ENCODE measurements around the gene SERTAD2.

The SERTAD2 gene

DNA sequence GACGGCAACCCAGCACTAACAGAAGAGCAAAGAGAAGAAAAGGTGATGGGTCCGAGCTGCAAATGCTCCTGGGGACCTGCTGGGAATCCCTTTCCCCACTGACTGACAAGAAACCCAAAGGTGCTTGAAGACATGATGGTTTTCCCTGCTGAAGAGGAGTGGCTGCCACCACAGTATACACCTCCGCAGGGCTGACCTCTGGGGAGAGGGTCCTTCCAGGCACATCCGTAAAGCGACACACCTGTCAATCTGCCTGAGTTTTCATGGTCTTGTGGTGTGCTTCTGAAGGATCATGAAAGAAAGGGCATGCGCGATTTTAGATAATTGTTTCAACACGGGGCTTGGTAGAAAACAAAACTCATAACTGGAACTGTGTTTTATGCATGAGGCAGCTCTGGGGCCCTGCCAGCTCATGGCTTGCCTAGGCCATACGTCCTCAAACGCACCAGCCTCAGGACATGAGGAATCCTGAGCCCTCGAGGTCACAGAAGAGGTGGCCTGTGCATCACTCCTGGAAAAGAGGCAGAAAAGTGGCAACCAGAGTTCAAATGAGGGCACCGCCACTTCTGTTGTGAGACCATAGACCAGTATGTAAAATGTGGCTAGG lies 51.8 kb downstream of the SERTAD2 start:
- H3K4me3 ChIP-seq (ENCODE audit: low read length), result no peak overlapping the region
- no peaks in the 10 kb centered on the region for H3K27me3 ChIP-seq (ENCODE audit: insufficient read depth, low read length)
- no peaks in the 10 kb centered on the region for H3K36me3 ChIP-seq (ENCODE audit: insufficient read depth, low read length)
- no peaks in the 10 kb centered on the region for H3K4me1 ChIP-seq (ENCODE audit: insufficient read depth, low read length)
- peaks cover 3% of the 10 kb centered on the region for H3K9me3 ChIP-seq (ENCODE audit: low read length)
- H2AFZ ChIP-seq (ENCODE audit: low read depth, low read length), result no peak overlapping the region

DNA sequence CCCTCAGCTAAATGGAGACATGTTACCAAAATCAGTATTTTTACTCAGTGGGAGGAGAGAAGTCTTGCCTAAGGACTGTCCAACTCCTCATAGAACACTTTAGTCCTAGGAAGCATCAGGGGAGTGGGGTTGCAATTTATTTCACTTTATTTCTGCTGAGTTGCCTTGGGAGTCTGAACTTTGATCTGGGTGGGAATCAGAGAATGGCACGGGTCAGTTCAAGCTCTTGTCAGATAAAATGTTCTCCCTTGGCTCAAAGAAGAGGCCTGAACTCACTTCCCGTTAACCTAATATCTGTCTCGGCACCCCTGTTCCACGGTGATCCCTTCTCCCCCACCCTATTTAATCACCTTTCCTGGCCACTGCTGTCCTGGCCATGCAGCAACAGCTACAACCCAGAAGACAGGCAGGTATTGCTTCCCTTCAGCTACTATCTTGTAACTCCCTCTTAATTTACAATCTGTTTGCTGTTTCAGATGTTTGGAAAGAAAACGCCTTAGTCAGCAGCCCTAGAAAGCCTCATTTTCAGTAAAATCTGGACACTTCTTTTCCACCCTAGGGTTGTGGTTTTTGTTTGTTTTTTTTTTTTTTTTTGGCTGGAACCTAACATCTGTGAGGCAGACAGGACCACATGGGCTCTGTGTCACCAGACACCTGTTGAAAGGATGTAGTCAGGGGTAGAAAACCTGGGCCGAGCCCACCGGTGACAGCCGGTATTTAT lies 52.5 kb downstream of the SERTAD2 start:
- Histone ChIP-seq H3K4me1 (ENCODE audit: insufficient read depth, low read length) (no peaks in the 10 kb centered on the region), H3K9me3 (ENCODE audit: low read length) (peaks cover 3% of the 10 kb centered on the region), H3K27me3 (ENCODE audit: insufficient read depth, low read length) (no peaks in the 10 kb centered on the region), H3K36me3 (ENCODE audit: insufficient read depth, low read length) (no peaks in the 10 kb centered on the region), H3K4me3 (ENCODE audit: low read length) (no peak overlapping the region), H2AFZ (ENCODE audit: low read depth, low read length) (no peak overlapping the region)

DNA sequence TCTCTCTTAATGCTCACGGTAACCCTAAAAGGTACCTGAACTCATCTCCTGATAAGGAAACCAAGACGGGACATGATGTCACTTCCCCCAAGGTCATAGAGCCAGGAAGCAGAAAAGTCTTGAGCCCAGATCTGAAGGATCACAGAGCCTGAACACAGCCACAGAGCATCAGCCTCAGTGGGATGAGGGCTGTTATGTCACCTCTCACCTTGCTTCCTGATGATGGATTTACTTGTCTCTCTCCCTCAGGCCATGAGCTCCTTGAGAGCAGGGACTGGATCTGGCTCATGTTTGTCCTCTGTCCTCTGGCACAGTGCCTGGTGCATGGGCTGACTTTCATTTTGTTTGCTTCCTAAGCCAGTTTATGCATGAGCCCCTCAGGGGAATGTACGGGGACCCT lies 54.2 kb downstream of the SERTAD2 start:
- no peak overlapping the region for H2AFZ ChIP-seq (ENCODE audit: low read depth, low read length)
- H3K4me1 ChIP-seq (ENCODE audit: insufficient read depth, low read length), result no peaks in the 10 kb centered on the region
- no peaks in the 10 kb centered on the region for H3K27me3 ChIP-seq (ENCODE audit: insufficient read depth, low read length)
- H3K36me3 ChIP-seq (ENCODE audit: insufficient read depth, low read length), result no peaks in the 10 kb centered on the region
- no peak overlapping the region for H3K4me3 ChIP-seq (ENCODE audit: low read length)
- H3K9me3 ChIP-seq (ENCODE audit: low read length), result peaks cover 3% of the 10 kb centered on the region

DNA sequence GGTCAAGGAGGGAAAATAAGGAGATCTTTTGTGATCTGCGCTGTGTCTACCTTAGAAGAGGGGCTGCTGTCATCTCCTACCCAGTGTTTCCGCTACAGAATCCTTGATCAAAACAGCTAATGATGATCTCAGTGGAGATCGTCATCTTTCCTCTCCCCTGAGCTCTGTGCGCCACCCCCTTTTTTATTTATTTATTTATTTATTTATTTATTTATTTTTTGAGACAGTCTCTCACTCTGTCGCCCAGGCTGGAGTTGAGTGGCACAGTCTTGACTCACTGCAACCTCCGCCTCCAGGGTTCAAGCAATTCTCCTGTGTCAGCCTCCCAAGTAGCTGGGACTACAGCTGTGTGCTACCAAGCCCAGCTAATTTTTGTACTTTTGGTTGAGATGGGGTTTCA lies 55.5 kb downstream of the SERTAD2 start:
- H3K27me3 ChIP-seq (ENCODE audit: insufficient read depth, low read length), result no peaks in the 10 kb centered on the region
- H3K9me3 ChIP-seq (ENCODE audit: low read length), result no peaks in the 10 kb centered on the region
- no peaks in the 10 kb centered on the region for H3K4me1 ChIP-seq (ENCODE audit: insufficient read depth, low read length)
- no peaks in the 10 kb centered on the region for H3K36me3 ChIP-seq (ENCODE audit: insufficient read depth, low read length)
- no peak overlapping the region for H3K4me3 ChIP-seq (ENCODE audit: low read length)
- H2AFZ ChIP-seq (ENCODE audit: low read depth, low read length), result no peak overlapping the region

DNA sequence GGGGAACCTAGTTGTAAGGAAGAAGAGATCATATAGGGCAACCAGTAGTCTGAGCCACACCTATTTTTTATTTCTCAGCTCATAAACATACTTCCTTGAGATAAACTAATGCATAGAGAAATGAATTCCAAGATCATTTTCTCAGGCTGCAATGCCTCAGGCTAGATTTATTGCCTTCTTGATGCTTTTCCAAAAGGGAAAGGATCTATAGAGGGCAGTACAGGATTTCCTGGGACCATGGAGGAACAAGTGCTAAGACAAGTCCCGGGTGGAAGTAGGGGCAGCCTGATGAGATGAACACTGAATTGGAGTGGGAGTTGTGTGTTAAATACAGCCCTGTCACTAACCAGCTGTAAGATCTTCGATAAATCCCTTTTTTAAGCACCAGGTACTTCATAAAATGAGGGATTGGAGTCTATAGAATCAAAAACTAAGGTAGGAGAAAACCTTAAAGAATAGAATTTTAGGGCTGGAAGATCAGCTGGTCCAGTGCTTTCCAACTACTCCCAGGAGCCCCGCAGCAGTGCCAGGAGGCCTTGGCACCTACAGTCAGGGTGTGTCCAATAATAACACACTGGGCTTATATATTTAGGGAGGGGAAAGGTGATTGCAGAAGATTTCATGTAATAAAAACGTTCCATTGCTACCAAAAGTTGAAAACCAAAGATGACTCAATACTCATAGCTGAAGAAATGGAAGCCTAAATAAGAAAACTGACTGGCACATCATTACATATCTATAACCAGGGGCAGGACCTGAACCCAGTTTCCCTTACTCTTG lies 58.1 kb downstream of the SERTAD2 start:
- no peak overlapping the region for H2AFZ ChIP-seq (ENCODE audit: low read depth, low read length)
- H3K4me1 ChIP-seq (ENCODE audit: insufficient read depth, low read length), result no peaks in the 10 kb centered on the region
- peaks cover 8% of the 10 kb centered on the region for H3K36me3 ChIP-seq (ENCODE audit: insufficient read depth, low read length)
- H3K4me3 ChIP-seq (ENCODE audit: low read length), result no peak overlapping the region
- no peaks in the 10 kb centered on the region for H3K27me3 ChIP-seq (ENCODE audit: insufficient read depth, low read length)
- H3K9me3 ChIP-seq (ENCODE audit: low read length), result no peaks in the 10 kb centered on the region

DNA sequence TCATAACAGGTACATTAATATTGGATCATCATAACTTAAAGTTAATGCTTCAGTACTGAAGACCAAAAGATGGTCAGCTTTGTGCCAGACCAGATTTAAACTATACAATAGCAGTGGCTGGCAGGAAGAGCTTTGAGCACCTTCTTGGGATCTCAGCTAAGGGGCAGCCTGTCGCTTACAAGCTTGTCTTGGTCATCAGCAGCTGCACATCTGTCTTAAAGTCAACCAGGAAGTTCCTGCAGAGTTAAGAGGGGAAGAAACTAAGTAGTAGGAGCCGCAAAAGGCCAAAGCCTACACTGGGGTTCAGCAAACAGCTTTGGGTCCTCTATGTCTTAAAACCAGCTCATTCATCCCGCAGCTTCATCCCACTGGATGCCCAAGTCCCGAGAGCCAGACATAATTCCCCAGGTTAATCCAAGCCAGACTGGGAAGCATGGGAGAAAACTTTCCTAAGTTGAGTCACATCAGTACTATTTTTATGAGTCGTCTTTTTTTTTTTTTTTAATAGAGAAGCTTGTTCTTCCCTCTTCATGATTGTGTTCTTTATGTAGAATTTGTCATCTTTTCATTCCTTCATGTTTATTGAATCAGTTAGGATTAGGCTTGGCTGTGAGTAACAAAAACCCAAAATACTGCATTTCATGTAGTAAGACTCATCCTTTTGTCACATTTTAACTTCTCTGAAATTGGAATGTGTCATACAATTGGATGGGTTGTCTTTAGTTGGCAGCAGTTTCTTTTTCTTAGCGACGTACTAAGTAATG lies 59.3 kb downstream of the SERTAD2 start:
- Histone ChIP-seq H2AFZ (ENCODE audit: low read depth, low read length) (no peak overlapping the region), H3K4me3 (ENCODE audit: low read length) (no peak overlapping the region), H3K27me3 (ENCODE audit: insufficient read depth, low read length) (no peaks in the 10 kb centered on the region), H3K4me1 (ENCODE audit: insufficient read depth, low read length) (no peaks in the 10 kb centered on the region), H3K36me3 (ENCODE audit: insufficient read depth, low read length) (peaks cover 8% of the 10 kb centered on the region), H3K9me3 (ENCODE audit: low read length) (no peaks in the 10 kb centered on the region)

DNA sequence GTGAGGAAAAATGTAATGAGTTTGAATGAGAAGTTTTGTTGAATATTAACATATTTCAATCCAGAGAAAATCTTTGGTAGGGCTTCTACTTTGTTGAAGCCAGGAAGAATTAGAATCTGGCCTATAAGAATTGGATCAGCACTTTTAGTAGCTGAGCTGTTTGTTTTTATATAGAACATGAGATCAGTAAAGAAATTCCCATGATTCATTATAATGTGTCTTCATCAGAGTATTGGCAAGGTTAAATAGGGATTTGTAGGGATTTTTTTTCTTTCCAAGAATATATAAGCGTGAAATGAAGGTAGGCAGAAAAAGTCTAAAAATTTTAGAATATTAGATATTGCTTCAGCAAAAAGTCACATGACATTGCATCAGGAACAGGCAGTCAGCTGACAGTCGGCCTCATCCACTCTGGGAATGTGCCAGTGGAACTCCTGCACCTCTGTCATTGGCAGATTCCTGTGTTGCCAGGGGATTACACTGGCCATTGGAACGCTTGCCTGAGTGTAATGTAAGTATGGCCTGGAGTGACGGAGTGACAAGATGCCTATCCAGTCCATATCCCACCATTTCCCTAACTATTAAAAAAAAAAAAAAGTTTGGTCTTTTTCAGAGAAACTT lies 60.6 kb downstream of the SERTAD2 start:
- Histone ChIP-seq H2AFZ (ENCODE audit: low read depth, low read length) (no peak overlapping the region), H3K9me3 (ENCODE audit: low read length) (no peaks in the 10 kb centered on the region), H3K36me3 (ENCODE audit: insufficient read depth, low read length) (peaks cover 15% of the 10 kb centered on the region), H3K27me3 (ENCODE audit: insufficient read depth, low read length) (no peaks in the 10 kb centered on the region), H3K4me1 (ENCODE audit: insufficient read depth, low read length) (no peaks in the 10 kb centered on the region), H3K4me3 (ENCODE audit: low read length) (no peak overlapping the region)

DNA sequence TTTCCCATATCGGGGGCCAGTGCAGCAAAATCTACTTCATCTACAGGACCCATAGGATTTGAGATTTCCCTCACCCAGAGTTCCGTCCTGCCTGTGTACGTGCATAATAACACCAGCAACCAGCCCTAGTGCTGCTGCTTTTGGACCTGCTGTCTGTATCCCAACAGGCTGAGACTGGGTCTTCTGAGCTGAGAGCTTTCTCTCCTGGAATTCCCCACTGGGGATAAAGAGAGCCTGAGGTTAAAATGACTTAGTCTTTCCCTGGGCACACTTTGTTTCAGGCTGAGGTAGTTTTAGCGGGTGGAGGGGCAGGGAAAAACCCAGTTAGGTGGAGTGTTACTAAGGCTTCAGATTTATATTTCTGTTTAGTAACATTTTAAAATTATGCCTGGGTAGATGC lies 62.5 kb downstream of the SERTAD2 start:
- H3K4me1 ChIP-seq (ENCODE audit: insufficient read depth, low read length), result peaks cover 2% of the 10 kb centered on the region
- H3K36me3 ChIP-seq (ENCODE audit: insufficient read depth, low read length), result peaks cover 17% of the 10 kb centered on the region
- no peak overlapping the region for H2AFZ ChIP-seq (ENCODE audit: low read depth, low read length)
- H3K9me3 ChIP-seq (ENCODE audit: low read length), result no peaks in the 10 kb centered on the region
- no peaks in the 10 kb centered on the region for H3K27me3 ChIP-seq (ENCODE audit: insufficient read depth, low read length)
- H3K4me3 ChIP-seq (ENCODE audit: low read length), result no peak overlapping the region

DNA sequence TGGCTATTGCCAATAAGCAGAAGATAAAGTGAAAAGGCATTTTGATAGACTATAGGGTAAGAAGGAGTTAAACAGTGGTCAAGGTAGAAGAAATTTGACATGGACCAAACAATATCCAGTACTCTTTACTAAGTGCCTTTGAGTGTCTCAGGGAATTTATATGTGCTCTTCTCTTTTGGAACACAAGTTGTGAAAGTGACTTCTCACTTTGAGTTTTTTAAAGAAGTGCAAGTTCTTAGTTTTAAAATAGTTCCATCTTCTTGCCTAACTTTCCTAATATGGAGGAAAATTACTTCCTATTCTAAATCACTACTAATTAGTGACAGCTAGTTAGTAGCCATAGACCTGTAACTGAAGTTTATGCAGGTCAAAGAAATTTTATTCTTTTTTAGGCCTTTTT lies 66.2 kb downstream of the SERTAD2 start:
- H3K27me3 ChIP-seq (ENCODE audit: insufficient read depth, low read length), result no peaks in the 10 kb centered on the region
- H3K4me1 ChIP-seq (ENCODE audit: insufficient read depth, low read length), result peaks cover 2% of the 10 kb centered on the region
- H2AFZ ChIP-seq (ENCODE audit: low read depth, low read length), result no peak overlapping the region
- no peak overlapping the region for H3K4me3 ChIP-seq (ENCODE audit: low read length)
- peaks cover 16% of the 10 kb centered on the region for H3K36me3 ChIP-seq (ENCODE audit: insufficient read depth, low read length)
- no peaks in the 10 kb centered on the region for H3K9me3 ChIP-seq (ENCODE audit: low read length)

DNA sequence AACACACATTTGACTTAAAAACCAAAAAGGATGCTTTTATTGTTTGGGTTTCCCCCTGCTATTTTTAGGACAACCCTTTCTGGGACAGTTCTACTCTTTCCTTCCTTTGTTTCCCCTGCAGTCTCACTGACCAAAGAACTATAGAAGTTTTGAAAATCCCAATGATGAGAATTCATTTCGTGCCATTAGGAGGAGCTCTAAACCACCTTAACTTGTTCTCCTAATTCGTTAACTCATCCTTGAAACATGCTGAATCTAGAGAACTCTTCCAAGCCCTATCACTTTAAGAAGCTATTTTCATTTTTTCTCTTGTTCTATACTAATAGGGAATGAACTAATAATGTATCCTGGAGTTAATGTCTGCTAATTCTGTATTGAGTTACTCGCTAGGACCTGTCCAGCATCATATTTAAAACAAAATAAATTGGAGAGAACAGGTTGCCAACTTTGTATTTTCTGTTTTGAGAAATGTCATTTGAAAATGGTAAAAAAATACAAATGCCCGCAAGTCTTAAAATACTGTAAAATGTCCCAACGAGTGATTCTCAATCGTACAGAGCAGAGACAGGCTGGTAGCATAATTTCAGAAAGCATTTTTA lies 66.7 kb downstream of the SERTAD2 start:
- H3K27me3 ChIP-seq (ENCODE audit: insufficient read depth, low read length), result no peaks in the 10 kb centered on the region
- H3K36me3 ChIP-seq (ENCODE audit: insufficient read depth, low read length), result peaks cover 14% of the 10 kb centered on the region

DNA sequence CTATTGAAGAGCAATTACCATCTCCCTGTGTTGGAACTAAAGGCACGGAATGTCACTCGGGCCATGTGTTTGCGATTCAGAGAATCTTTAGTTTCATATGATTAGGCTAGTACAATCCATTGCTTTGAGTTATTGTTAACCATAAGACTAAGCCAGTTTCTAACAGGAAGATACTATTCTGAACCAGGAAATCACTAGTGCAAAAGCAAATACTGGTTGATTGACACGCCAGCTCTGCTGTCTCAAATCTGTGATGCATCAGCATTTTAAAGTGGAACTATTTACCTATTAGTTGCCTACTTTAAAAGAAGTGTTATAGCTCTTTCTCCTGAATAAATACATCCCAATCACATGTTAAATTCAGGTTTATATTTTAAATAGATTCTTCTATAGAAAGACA lies 67.7 kb downstream of the SERTAD2 start:
- H3K27me3 ChIP-seq (ENCODE audit: insufficient read depth, low read length), result no peaks in the 10 kb centered on the region
- no peak overlapping the region for H2AFZ ChIP-seq (ENCODE audit: low read depth, low read length)
- H3K9me3 ChIP-seq (ENCODE audit: low read length), result no peaks in the 10 kb centered on the region
- no peak overlapping the region for H3K4me3 ChIP-seq (ENCODE audit: low read length)
- peaks cover 10% of the 10 kb centered on the region for H3K36me3 ChIP-seq (ENCODE audit: insufficient read depth, low read length)
- H3K4me1 ChIP-seq (ENCODE audit: insufficient read depth, low read length), result peaks cover 2% of the 10 kb centered on the region

More for the DNA sequence above, 66.7 kb downstream of the SERTAD2 start:
- no peak overlapping the region for H2AFZ ChIP-seq (ENCODE audit: low read depth, low read length)
- H3K4me3 ChIP-seq (ENCODE audit: low read length), result no peak overlapping the region
- no peaks in the 10 kb centered on the region for H3K9me3 ChIP-seq (ENCODE audit: low read length)
- peaks cover 2% of the 10 kb centered on the region for H3K4me1 ChIP-seq (ENCODE audit: insufficient read depth, low read length)

DNA sequence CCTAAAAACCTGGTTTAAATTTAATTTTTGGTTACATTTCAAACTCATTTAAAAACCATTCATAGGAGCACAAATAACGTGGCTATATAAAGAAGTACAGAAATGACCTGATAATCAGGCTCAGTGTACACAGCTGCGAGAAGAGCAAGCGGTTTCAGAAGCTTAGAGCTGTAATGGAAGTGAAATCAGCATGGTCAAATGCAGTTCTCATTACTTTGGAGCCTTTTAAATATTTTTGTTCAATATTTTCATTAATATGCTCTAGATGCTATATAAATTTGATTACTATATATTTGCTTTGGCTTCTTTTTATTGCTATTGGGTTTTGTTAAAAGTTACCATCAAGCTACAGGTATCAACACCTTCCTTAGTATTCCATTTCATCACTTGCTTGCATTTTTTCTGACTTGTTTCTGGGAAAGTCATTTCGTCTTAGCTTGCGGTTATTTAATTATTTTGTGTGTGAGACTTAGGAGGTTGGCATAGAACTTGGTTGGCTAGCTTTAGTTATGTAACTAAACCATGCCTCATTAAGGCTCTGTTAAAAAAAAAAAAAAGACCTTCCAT lies 70.9 kb downstream of the SERTAD2 start:
- H3K36me3 ChIP-seq (ENCODE audit: insufficient read depth, low read length), result peaks cover 14% of the 10 kb centered on the region
- H3K4me1 ChIP-seq (ENCODE audit: insufficient read depth, low read length), result peaks cover 2% of the 10 kb centered on the region
- no peak overlapping the region for H2AFZ ChIP-seq (ENCODE audit: low read depth, low read length)
- no peaks in the 10 kb centered on the region for H3K27me3 ChIP-seq (ENCODE audit: insufficient read depth, low read length)
- no peaks in the 10 kb centered on the region for H3K9me3 ChIP-seq (ENCODE audit: low read length)
- no peak overlapping the region for H3K4me3 ChIP-seq (ENCODE audit: low read length)

All from neuron (in vitro differentiated cells).